Prostate gland (tissue), 2 donors: ENCODE measurements around the gene GRN.
"Not testable (repeated sequence)": the region's sequence is repeated elsewhere in the genome, so short reads cannot be mapped to it uniquely, and the experiment has no call there.

Experiments used
- POLR2A ChIP-seq: fragments of 450-650 bp; IDR thresholded peaks from one replicate; pipeline ENCODE4 v1.6.1; 2016; ENCODE audit warnings: antibody characterized with exemption, mild to moderate bottlenecking
- TF ChIP-seq, protein P1 (sequence below), 4 experiments: fragments of 200-600 bp in 2 of 4; fragments of 450-650 bp in 2 of 4; sonication (generic) in 2 of 4; IDR thresholded peaks; 1 replicate in 3 of 4; 2 replicates in 1 of 4; pipeline ENCODE4 v1.5.1; 2016 to 2019; ENCODE audit warnings: antibody characterized with exemption in 4 of 4, mild to moderate bottlenecking in 2 of 4, moderate library complexity in 2 of 4

GRCh38 chr17:44340553-44340952, 4.5 kb upstream of the GRN start:
- TF ChIP-seq, protein P1, sequence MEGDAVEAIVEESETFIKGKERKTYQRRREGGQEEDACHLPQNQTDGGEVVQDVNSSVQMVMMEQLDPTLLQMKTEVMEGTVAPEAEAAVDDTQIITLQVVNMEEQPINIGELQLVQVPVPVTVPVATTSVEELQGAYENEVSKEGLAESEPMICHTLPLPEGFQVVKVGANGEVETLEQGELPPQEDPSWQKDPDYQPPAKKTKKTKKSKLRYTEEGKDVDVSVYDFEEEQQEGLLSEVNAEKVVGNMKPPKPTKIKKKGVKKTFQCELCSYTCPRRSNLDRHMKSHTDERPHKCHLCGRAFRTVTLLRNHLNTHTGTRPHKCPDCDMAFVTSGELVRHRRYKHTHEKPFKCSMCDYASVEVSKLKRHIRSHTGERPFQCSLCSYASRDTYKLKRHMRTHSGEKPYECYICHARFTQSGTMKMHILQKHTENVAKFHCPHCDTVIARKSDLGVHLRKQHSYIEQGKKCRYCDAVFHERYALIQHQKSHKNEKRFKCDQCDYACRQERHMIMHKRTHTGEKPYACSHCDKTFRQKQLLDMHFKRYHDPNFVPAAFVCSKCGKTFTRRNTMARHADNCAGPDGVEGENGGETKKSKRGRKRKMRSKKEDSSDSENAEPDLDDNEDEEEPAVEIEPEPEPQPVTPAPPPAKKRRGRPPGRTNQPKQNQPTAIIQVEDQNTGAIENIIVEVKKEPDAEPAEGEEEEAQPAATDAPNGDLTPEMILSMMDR (IDR thresholded peaks at IDR 0.05), result not testable (repeated sequence)
- TF ChIP-seq POLR2A, result not testable (repeated sequence)
